Duodenal mucosa (tissue), 2 donors: ENCODE measurements around the gene RNASE8.

Experiments
- H3K27ac ChIP-seq: one replicate; pipeline ENCODE4 v1.7.0; 2013; ENCODE audit warnings: low read depth, low read length
- H3K27me3 ChIP-seq, 2 donors: one replicate each; pipeline ENCODE4 v1.7.0; 2013; ENCODE audit warnings: low read length in 2 of 2, control low read depth in 1 of 2; ENCODE audit not compliant: insufficient read depth in 2 of 2, control insufficient read depth in 1 of 2
- H3K36me3 ChIP-seq, 2 donors: one replicate each; pipeline ENCODE4 v1.7.0; 2013; ENCODE audit warnings: low read length in 2 of 2, control low read depth in 1 of 2; ENCODE audit not compliant: insufficient read depth in 2 of 2, control insufficient read depth in 1 of 2
- H3K4me1 ChIP-seq, 2 donors: one replicate each; pipeline ENCODE4 v1.7.0; 2013; ENCODE audit warnings: low read length in 2 of 2, control low read depth in 1 of 2; ENCODE audit not compliant: insufficient read depth in 2 of 2, control insufficient read depth in 1 of 2
- H3K4me3 ChIP-seq, 2 donors: one replicate each; pipeline ENCODE4 v1.7.0; 2013; ENCODE audit warnings: low read length in 2 of 2, low read depth in 1 of 2
- H3K9ac ChIP-seq, 2 donors: one replicate each; pipeline ENCODE4 v1.7.0; 2013; ENCODE audit warnings: low read length in 2 of 2, low read depth in 1 of 2
- H3K9me3 ChIP-seq, 2 donors: one replicate each; pipeline ENCODE4 v1.7.0; 2013; ENCODE audit warnings: low read length in 2 of 2, control low read depth in 1 of 2; ENCODE audit not compliant: control insufficient read depth in 1 of 2

The RNASE8 gene

GRCh38 chr14:21091821-21092272 lies 34.2 kb downstream of the RNASE8 start:
- Histone ChIP-seq H3K27ac (no peak overlapping the region), H3K27me3 (no peaks in the 10 kb centered on the region), H3K4me1 (peaks cover 9 to 29% of the 10 kb centered on the region in 2 donors), H3K9ac (no peak overlapping the region), H3K9me3 (no peaks in the 10 kb centered on the region), H3K36me3 (peaks cover 6 to 26% of the 10 kb centered on the region in 2 donors), H3K4me3 (no peak overlapping the region)

GRCh38 chr14:21092273-21093011 lies 34.8 kb downstream of the RNASE8 start:
- Histone ChIP-seq H3K9ac (no peak overlapping the region), H3K36me3 (peaks cover 6 to 26% of the 10 kb centered on the region in 2 donors), H3K9me3 (no peaks in the 10 kb centered on the region), H3K4me1 (peaks cover 13 to 35% of the 10 kb centered on the region in 2 donors), H3K27me3 (no peaks in the 10 kb centered on the region), H3K4me3 (no peak overlapping the region), H3K27ac (no peak overlapping the region)

DNA sequence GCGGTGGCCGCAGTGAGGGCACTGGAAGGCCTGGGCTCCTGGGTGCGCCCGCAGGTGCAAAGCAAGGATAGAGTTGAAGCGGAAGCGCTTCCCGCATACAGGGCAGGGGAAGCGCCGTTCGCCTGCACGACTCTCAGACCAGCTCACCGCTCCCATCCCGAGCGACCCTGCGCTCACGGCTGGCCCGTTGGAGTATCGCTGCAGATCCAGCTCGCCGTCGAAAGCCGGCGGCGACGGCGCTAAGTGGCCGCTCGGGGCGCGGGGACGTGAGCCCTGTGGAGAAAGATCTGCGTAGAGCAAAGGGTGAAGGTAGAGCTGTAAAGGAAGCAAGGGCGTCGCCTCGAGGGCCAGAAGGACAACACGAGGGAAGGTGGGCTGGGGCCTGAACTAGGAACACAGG lies 35.4 kb downstream of the RNASE8 start:
- H3K4me3 ChIP-seq, result no peak overlapping the region
- peaks cover 13 to 35% of the 10 kb centered on the region in 2 donors for H3K4me1 ChIP-seq
- H3K27me3 ChIP-seq, result no peaks in the 10 kb centered on the region
- H3K36me3 ChIP-seq, result peaks cover 6 to 26% of the 10 kb centered on the region in 2 donors
- no peaks in the 10 kb centered on the region for H3K9me3 ChIP-seq
- no peak overlapping the region for H3K9ac ChIP-seq
- H3K27ac ChIP-seq, result no peak overlapping the region

- Histone ChIP-seq H3K27ac (no peak overlapping the region), H3K4me1 (peaks cover 16 to 37% of the 10 kb centered on the region in 2 donors), H3K9ac (no peak overlapping the region)
These were observed 36.4 kb downstream of the RNASE8 start for GRCh38 chr14:21093769-21094681.

DNA sequence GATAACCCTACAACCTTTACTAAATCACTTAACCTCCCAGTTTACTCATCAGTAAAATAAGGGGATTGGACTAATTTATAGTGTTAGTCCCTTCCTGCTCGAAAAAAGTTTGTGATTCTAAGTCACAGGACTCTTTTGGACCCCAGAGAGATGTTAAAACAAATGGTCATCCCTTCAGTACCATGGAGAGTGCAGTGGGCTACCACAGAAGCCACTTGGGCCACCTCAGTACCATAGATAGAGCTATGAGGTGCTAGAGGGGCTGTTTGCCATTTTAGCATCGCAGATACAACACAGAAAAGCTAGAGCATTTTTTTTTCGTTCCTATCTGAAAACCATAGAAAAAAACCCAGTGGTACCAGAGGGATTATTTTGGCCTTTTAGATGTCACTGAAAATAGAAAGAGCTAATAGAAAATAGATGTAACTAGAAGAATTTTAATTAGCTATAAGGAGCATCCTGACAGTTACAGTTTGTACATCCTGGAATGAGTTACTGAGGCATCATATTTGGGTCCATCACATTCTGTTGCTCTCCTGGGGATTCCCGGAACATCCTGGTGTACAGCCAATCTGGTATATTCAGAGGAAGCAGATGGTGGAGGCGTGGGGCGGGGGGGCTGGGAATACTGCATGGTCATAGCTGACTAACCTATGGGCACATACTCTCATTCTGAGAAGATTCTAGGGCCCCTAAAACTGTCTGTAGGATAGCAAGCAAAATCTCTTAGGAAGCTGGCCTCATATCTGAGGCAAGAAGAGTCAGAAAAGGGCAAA lies 38.0 kb downstream of the RNASE8 start:
- peaks cover 29 to 42% of the 10 kb centered on the region in 2 donors for H3K4me1 ChIP-seq
- no peak overlapping the region for H3K4me3 ChIP-seq
- H3K9me3 ChIP-seq, result no peaks in the 10 kb centered on the region
- H3K27me3 ChIP-seq, result no peaks in the 10 kb centered on the region
- H3K36me3 ChIP-seq, result peaks cover 3 to 8% of the 10 kb centered on the region in 2 donors
- H3K27ac ChIP-seq, result no peak overlapping the region
- no peak overlapping the region for H3K9ac ChIP-seq

More at GRCh38 chr14:21093769-21094681, 36.4 kb downstream of the RNASE8 start:
- Histone ChIP-seq H3K36me3 (peaks cover 5 to 16% of the 10 kb centered on the region in 2 donors), H3K9me3 (no peaks in the 10 kb centered on the region), H3K27me3 (no peaks in the 10 kb centered on the region), H3K4me3 (no peak overlapping the region)

- H3K27me3 ChIP-seq, result no peaks in the 10 kb centered on the region
- no peak overlapping the region for H3K9ac ChIP-seq
- peaks cover 0 to 2% of the 10 kb centered on the region in 2 donors for H3K36me3 ChIP-seq
- H3K9me3 ChIP-seq, result no peaks in the 10 kb centered on the region
- H3K4me1 ChIP-seq, result peaks cover 33 to 42% of the 10 kb centered on the region in 2 donors
- peak overlapping the region in 1 of 2 donors; percentile 59 for H3K4me3 ChIP-seq
- no peak overlapping the region for H3K27ac ChIP-seq
These were observed 38.8 kb downstream of the RNASE8 start for GRCh38 chr14:21096438-21096837.

DNA sequence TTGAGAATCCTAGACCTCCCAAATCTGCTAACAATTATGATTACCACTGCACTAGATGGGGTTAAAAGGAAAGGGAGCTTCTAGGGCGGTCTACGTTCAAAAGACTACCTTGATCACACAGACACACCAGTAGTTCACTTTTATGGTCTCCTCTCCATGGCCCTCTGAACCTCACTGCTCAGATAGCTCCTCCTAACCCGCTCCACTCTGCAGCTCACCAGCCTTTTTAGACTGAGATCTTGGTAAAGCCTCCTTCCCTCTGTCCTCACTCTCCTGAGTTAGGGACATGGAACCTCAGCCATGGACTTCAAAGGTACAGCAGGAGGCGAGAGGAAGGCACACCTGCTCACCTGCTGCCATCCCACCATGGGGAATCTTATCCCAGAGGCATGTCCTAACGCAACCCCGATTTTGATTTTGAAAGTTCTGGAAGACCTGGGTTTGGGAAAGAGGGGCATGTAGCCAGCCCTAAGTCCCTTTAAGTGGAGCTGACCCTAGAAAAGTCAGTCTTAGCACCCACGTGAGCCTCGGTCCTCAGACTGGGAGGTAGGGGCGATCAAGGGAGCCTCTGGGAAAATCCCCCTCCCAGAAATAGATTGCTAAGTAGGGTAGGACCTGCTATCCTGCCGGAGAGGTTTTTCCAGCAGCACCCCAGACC lies 39.5 kb downstream of the RNASE8 start:
- H3K36me3 ChIP-seq, result no peaks in the 10 kb centered on the region
- no peaks in the 10 kb centered on the region for H3K27me3 ChIP-seq
- peaks cover 36 to 47% of the 10 kb centered on the region in 2 donors for H3K4me1 ChIP-seq
- peak overlapping the region; percentile 59 to 61 for H3K4me3 ChIP-seq
- H3K27ac ChIP-seq, result peak overlapping the region; percentile 43
- peak overlapping the region; percentile 48 to 67 for H3K9ac ChIP-seq
- H3K9me3 ChIP-seq, result no peaks in the 10 kb centered on the region

- Histone ChIP-seq H3K4me3 (peak overlapping the region; percentile 59 to 61), H3K4me1 (peaks cover 41 to 48% of the 10 kb centered on the region in 2 donors)
These were observed 40.0 kb downstream of the RNASE8 start for GRCh38 chr14:21097636-21098075.

More at GRCh38 chr14:21097636-21098075, 40.0 kb downstream of the RNASE8 start:
- no peaks in the 10 kb centered on the region for H3K27me3 ChIP-seq
- peak overlapping the region; percentile 43 for H3K27ac ChIP-seq
- no peaks in the 10 kb centered on the region for H3K9me3 ChIP-seq
- peak overlapping the region; percentile 48 to 67 for H3K9ac ChIP-seq
- no peaks in the 10 kb centered on the region for H3K36me3 ChIP-seq
